ENCODE data around the gene AGBL4.
"Not testable (repeated sequence)": the region's sequence is repeated elsewhere in the genome, so short reads cannot be mapped to it uniquely, and the experiment has no call there.

GRCh38 chr1:49320493-49320892 is 703.3 kb downstream of the AGBL4 start:
- not testable (repeated sequence) for TF ChIP-seq TEAD2 (CRISPR knock-in tag; IDR thresholded peaks at IDR 0.05); EZH2 (conservative IDR thresholded peaks at IDR 0.05; ENCODE audit: low read depth, low read length); CTCF (CRISPR knock-in tag; IDR thresholded peaks at IDR 0.05); ZBTB37 (CRISPR knock-in tag; IDR thresholded peaks at IDR 0.05); ZFP37 (CRISPR knock-in tag; IDR thresholded peaks at IDR 0.05; ENCODE audit: borderline replicate concordance); PHF5A (CRISPR knock-in tag; IDR thresholded peaks at IDR 0.05; ENCODE audit: low read depth, unreplicated experiment); ZNF777 (CRISPR knock-in tag; IDR thresholded peaks at IDR 0.05); TRIM24 (CRISPR knock-in tag; IDR thresholded peaks at IDR 0.05); ZNF772 (CRISPR knock-in tag; IDR thresholded peaks at IDR 0.05)
